ENCODE measurements around the gene TRMT11. TPM values are rescaled to one million over a fixed set of nuclear protein-coding genes. Genes with fewer than 3 reads are reported as not detected.

The TRMT11 gene
- total and polyA plus RNA-seq, 9 of the 15 experiments (the other 6 are each of a cell fraction or from before 2014, with no cell fraction given) = 38.8 to 88.0 (median 59.8) TPM

GRCh38 chr6:125949069-125949468, 37.3 kb upstream of the TRMT11 start:
- Histone ChIP-seq H3K79me2 (ENCODE audit: control insufficient read depth, insufficient read depth, low read length) (no peaks in the 10 kb centered on the region), H4K20me1 (replicated peaks; ENCODE audit: control insufficient read depth, insufficient read depth, low read length) (no peaks in the 10 kb centered on the region), H3K4me1 (replicated peaks in 1 of 2; ENCODE audit: control insufficient read depth in 2 of 2, insufficient read depth in 2 of 2, low read length in 2 of 2) (peaks cover 22 to 64% of the 10 kb centered on the region in 2 experiments), H2AFZ (ENCODE audit: low read depth, low read length) (peak overlapping the region; percentile 63), H3K9ac (ENCODE audit: insufficient read depth in 1 of 2, low read depth in 2 of 2, low read length in 2 of 2) (no peak overlapping the region), H3K27me3 (ENCODE audit: control insufficient read depth in 2 of 2, insufficient read depth in 2 of 2, low read length in 2 of 2) (no peaks in the 10 kb centered on the region), H3K4me3 (no peak overlapping the region), H3K36me3 (ENCODE audit: control insufficient read depth, insufficient read depth, low read length) (no peaks in the 10 kb centered on the region), H3K9me3 (replicated peaks; ENCODE audit: control insufficient read depth, insufficient read depth, low read depth, low read length) (peaks cover 5% of the 10 kb centered on the region; the same call in 1 of the 2 replicates), H3K4me2 (ENCODE audit: insufficient read depth, low read length) (no peak overlapping the region), H3K9me1 (ENCODE audit: control insufficient read depth, insufficient read depth, low read length) (no peaks in the 10 kb centered on the region), H3K27ac (ENCODE audit: extremely low read depth, low read depth, low read length) (peak overlapping the region; percentile 47; the same call in 1 of the 3 replicates)
- no peak for ATAC-seq
- no peak for FAIRE-seq
- intact Hi-C loops (cut with micrococcal nuclease) = no loop called here
- peak in 1 of 4 experiments; percentile 50 for DNase-seq (ENCODE audit: extremely low read depth in 1 of 4, low spot score in 3 of 4)
- in situ Hi-C loops (cut with MboI) = no loop called here
- no TSS peak for BruUV-seq (replicated peaks)
- TF ChIP-seq, protein P1, sequence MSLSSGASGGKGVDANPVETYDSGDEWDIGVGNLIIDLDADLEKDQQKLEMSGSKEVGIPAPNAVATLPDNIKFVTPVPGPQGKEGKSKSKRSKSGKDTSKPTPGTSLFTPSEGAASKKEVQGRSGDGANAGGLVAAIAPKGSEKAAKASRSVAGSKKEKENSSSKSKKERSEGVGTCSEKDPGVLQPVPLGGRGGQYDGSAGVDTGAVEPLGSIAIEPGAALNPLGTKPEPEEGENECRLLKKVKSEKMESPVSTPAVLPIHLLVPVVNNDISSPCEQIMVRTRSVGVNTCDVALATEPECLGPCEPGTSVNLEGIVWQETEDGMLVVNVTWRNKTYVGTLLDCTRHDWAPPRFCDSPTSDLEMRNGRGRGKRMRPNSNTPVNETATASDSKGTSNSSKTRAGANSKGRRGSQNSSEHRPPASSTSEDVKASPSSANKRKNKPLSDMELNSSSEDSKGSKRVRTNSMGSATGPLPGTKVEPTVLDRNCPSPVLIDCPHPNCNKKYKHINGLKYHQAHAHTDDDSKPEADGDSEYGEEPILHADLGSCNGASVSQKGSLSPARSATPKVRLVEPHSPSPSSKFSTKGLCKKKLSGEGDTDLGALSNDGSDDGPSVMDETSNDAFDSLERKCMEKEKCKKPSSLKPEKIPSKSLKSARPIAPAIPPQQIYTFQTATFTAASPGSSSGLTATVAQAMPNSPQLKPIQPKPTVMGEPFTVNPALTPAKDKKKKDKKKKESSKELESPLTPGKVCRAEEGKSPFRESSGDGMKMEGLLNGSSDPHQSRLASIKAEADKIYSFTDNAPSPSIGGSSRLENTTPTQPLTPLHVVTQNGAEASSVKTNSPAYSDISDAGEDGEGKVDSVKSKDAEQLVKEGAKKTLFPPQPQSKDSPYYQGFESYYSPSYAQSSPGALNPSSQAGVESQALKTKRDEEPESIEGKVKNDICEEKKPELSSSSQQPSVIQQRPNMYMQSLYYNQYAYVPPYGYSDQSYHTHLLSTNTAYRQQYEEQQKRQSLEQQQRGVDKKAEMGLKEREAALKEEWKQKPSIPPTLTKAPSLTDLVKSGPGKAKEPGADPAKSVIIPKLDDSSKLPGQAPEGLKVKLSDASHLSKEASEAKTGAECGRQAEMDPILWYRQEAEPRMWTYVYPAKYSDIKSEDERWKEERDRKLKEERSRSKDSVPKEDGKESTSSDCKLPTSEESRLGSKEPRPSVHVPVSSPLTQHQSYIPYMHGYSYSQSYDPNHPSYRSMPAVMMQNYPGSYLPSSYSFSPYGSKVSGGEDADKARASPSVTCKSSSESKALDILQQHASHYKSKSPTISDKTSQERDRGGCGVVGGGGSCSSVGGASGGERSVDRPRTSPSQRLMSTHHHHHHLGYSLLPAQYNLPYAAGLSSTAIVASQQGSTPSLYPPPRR (CRISPR knock-in tag; IDR thresholded peaks at IDR 0.05; ENCODE audit: borderline replicate concordance) = no peak
- TF ChIP-seq, protein P2, sequence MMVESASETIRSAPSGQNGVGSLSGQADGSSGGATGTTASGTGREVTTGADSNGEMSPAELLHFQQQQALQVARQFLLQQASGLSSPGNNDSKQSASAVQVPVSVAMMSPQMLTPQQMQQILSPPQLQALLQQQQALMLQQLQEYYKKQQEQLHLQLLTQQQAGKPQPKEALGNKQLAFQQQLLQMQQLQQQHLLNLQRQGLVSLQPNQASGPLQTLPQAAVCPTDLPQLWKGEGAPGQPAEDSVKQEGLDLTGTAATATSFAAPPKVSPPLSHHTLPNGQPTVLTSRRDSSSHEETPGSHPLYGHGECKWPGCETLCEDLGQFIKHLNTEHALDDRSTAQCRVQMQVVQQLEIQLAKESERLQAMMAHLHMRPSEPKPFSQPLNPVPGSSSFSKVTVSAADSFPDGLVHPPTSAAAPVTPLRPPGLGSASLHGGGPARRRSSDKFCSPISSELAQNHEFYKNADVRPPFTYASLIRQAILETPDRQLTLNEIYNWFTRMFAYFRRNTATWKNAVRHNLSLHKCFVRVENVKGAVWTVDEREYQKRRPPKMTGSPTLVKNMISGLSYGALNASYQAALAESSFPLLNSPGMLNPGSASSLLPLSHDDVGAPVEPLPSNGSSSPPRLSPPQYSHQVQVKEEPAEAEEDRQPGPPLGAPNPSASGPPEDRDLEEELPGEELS (CRISPR knock-in tag; IDR thresholded peaks at IDR 0.05; ENCODE audit: borderline replicate concordance) = no peak
- TF ChIP-seq DMBX1 (CRISPR knock-in tag; IDR thresholded peaks at IDR 0.05; ENCODE audit: borderline replicate concordance) (peak; percentile 38; the same call in 1 of the 2 replicates), TCF3 (CRISPR knock-in tag; IDR thresholded peaks at IDR 0.05) (peak; percentile 26; the same call in 1 of the 2 replicates), ZNF395 (CRISPR knock-in tag; IDR thresholded peaks at IDR 0.05) (0 out of 2 replicates have a peak, but pooled peaks have one; percentile 8), TEAD1 (CRISPR knock-in tag; IDR thresholded peaks at IDR 0.05) (0 out of 4 replicates have a peak, but pooled peaks of 1 of the 2 experiments have one; percentile 16), CBFA2T3 (IDR thresholded peaks at IDR 0.05) (peak; percentile 53), NR4A1 (CRISPR knock-in tag; IDR thresholded peaks at IDR 0.05) (no peak), NR4A1 (tag; IDR thresholded peaks at IDR 0.05) (0 out of 2 replicates have a peak, but pooled peaks have one; percentile 15)
- 11% methylated on average over 2 of the region's 2 CpGs for WGBS (ENCODE audit: insufficient coverage, low coverage, missing lambda C conversion rate)
- CTCF ChIA-PET (ENCODE audit: low intra/inter-chr PET ratio) = no interaction called here
- POLR2A ChIA-PET = interaction anchor here (0.6 to 1.6 kb wide), 3 partner anchors 9 to 25 kb away, joined by 3 to 5 read pairs (median 4); no protein-coding TSS in a partner anchor

All from K562 (cell line).